HepG2 (cell line): Measurements from ENCODE around the gene ALOX5. TPM values are rescaled to one million over a fixed set of nuclear protein-coding genes. Genes with fewer than 3 reads are reported as not detected.

Experiments
- ATAC-seq: fragments of 200-7000 bp; cut with Tn5 transposase; 3 replicates; pipeline ENCODE4 v1.9.1; 2020; ENCODE audit warnings: mild to moderate bottlenecking, moderate library complexity
- BruUV-seq: library from RNA; stranded (reverse); fragments of 400-500 nt; replicated peaks from 2 replicates; lab custom pipeline; 2021; lab: Mats Ljungman, UMichigan
- CTCF ChIA-PET: fragments of 300-600 bp; formaldehyde crosslinking; extraction: SDS; loops from one replicate; lab custom pipeline; 2021; ENCODE audit warnings: low total read pairs, inconsistent platforms, low intra/inter-chr PET ratio; lab: Yijun Ruan, JAX
- POLR2A ChIA-PET: fragments of 350-600 bp; sonication (Branson Sonifier 250); formaldehyde crosslinking; loops from one replicate; lab custom pipeline; 2020; ENCODE audit warnings: antibody characterized with exemption, inconsistent platforms; lab: Yijun Ruan, JAX
- DNase-seq: peaks from one replicate; pipeline ENCODE4 v3.0.0-alpha.2; 2015; ENCODE audit warnings: low spot score
- FAIRE-seq: peaks from 3 replicates; lab custom pipeline; 2011; peaks lifted over from hg19 to GRCh38; lab: Jason Lieb, UNC
- H2AFZ ChIP-seq: one replicate; pipeline ENCODE4 v1.6.1; 2011; ENCODE audit warnings: low read length, inconsistent platforms
- H3K27ac ChIP-seq: fragments of 300-600 bp; 3 replicates; pipeline ENCODE4 v1.8.0; 2011; ENCODE audit warnings: mixed run types, mild to moderate bottlenecking, mixed read lengths, low read length, inconsistent platforms; ENCODE audit not compliant: insufficient read depth; ENCODE audit errors: extremely low read length
- H3K27me3 ChIP-seq, 2 experiments: fragments of 200-600 bp in 1 of 2; 2 replicates in 1 of 2; 3 replicates in 1 of 2; pipeline versions ENCODE4 v1.6.0 to v1.8.0; 2011; ENCODE audit warnings: low read length in 2 of 2, mild to moderate bottlenecking in 2 of 2, moderate library complexity in 2 of 2, inconsistent platforms in 1 of 2; ENCODE audit not compliant: insufficient read depth in 2 of 2, control insufficient read depth in 1 of 2
- H3K36me3 ChIP-seq, 2 experiments: fragments of 200-600 bp in 1 of 2; replicated peaks in 1 of 2; 2 replicates in 1 of 2; 3 replicates in 1 of 2; pipeline versions ENCODE4 v1.5.1 to v1.8.0; 2011; ENCODE audit warnings: low read length in 2 of 2, inconsistent platforms in 1 of 2; ENCODE audit not compliant: insufficient read depth in 2 of 2, control insufficient read depth in 1 of 2
- H3K4me1 ChIP-seq: 2 replicates; pipeline ENCODE4 v1.5.1; 2012; ENCODE audit warnings: low read length, inconsistent platforms; ENCODE audit not compliant: insufficient read depth
- H3K4me2 ChIP-seq: 2 replicates; pipeline ENCODE4 v1.6.0; 2011; ENCODE audit warnings: low read depth, low read length, inconsistent platforms
- H3K4me3 ChIP-seq, 3 experiments: fragments of 200-600 bp in 1 of 3; sonication (generic), shearing (Covaris generic) in 1 of 3; replicated peaks in 1 of 3; 2 replicates each; pipeline ENCODE4 v1.5.1; 2011 to 2016; ENCODE audit warnings: low read length in 3 of 3, inconsistent platforms in 2 of 3, low read depth in 2 of 3, mild to moderate bottlenecking in 2 of 3, control low read depth in 1 of 3, mixed read lengths in 1 of 3; ENCODE audit not compliant: insufficient read depth in 1 of 3
- H3K79me2 ChIP-seq: one replicate; pipeline ENCODE4 v1.6.1; 2011; ENCODE audit warnings: low read length, inconsistent platforms; ENCODE audit not compliant: insufficient read depth
- H3K9ac ChIP-seq: 2 replicates; pipeline ENCODE4 v1.6.0; 2011; ENCODE audit warnings: mild to moderate bottlenecking, low read depth, low read length, inconsistent platforms; ENCODE audit not compliant: insufficient read depth
- H3K9me3 ChIP-seq: 2 replicates; pipeline ENCODE4 v1.5.1; 2012; ENCODE audit warnings: mild to moderate bottlenecking, low read length
- H4K20me1 ChIP-seq: 2 replicates; pipeline ENCODE4 v1.6.0; 2011; ENCODE audit warnings: inconsistent platforms, mild to moderate bottlenecking, low read length, moderate library complexity; ENCODE audit not compliant: insufficient read depth
- AGO1 ChIP-seq: fragments of 200-400 bp; formaldehyde crosslinking; IDR thresholded peaks from 2 replicates; pipeline ENCODE4 v1.6.1; 2017; ENCODE audit warnings: mild to moderate bottlenecking, low read depth, low read length, moderate library complexity; ENCODE audit not compliant: poor library complexity, severe bottlenecking
- E2F1 ChIP-seq: sonication (generic); formaldehyde crosslinking; IDR thresholded peaks from 2 replicates; pipeline ENCODE4 v1.5.0; 2020; ENCODE audit warnings: missing genetic modification reagents
- HBP1 ChIP-seq: IDR thresholded peaks from 2 replicates; pipeline ENCODE4 v1.6.1; 2016; ENCODE audit warnings: low read depth, control low read depth
- HIC2 ChIP-seq: sonication (generic); formaldehyde crosslinking; IDR thresholded peaks from 2 replicates; pipeline ENCODE4 v1.9.0; 2022; ENCODE audit warnings: low read depth, missing genetic modification reagents
- KAT2B ChIP-seq: fragments of 150-350 bp; IDR thresholded peaks from 2 replicates; pipeline ENCODE4 v1.6.1; 2014; ENCODE audit warnings: low read depth, low read length, borderline replicate concordance
- KDM2A ChIP-seq: sonication (generic); formaldehyde crosslinking; IDR thresholded peaks from 2 replicates; pipeline ENCODE4 v1.4.0; 2020; ENCODE audit warnings: low read depth, missing genetic modification reagents, borderline replicate concordance
- KDM5B ChIP-seq: sonication (generic); formaldehyde crosslinking; IDR thresholded peaks from 2 replicates; pipeline ENCODE4 v1.4.0; 2020; ENCODE audit warnings: missing genetic modification reagents, mild to moderate bottlenecking, borderline replicate concordance
- RFXAP ChIP-seq: sonication (generic); formaldehyde crosslinking; IDR thresholded peaks from 2 replicates; pipeline ENCODE4 v1.4.0; 2020; ENCODE audit warnings: missing genetic modification reagents, borderline replicate concordance
- TFE3 ChIP-seq: IDR thresholded peaks from 2 replicates; pipeline ENCODE4 v1.6.1; 2016
- ZBTB46 ChIP-seq: sonication (generic); formaldehyde crosslinking; IDR thresholded peaks from 2 replicates; pipeline ENCODE4 v1.4.0; 2020; ENCODE audit warnings: mild to moderate bottlenecking, missing genetic modification reagents, borderline replicate concordance
- ZNF414 ChIP-seq: sonication (generic); formaldehyde crosslinking; IDR thresholded peaks from 2 replicates; pipeline ENCODE4 v1.5.0; 2020; ENCODE audit warnings: missing genetic modification reagents
- ZNF660 ChIP-seq: sonication (generic); formaldehyde crosslinking; IDR thresholded peaks from 2 replicates; pipeline ENCODE4 v1.5.1; 2020; ENCODE audit warnings: mild to moderate bottlenecking, low read depth, missing genetic modification reagents, borderline replicate concordance
- WGBS: methylation state at CpG from one replicate; pipeline ENCODE4 v1.1.6; 2017; ENCODE audit warnings: low lambda C conversion rate; 5-methylcytosine and 5-hydroxymethylcytosine counted together
- in situ Hi-C: cut with HindIII; loops from 2 replicates; pipeline ENCODE4 v1.10.0; 2017; ENCODE audit warnings: low pct_unique_long_range_greater_than_20kb; ENCODE audit not compliant: extremely low pct_ligation_motif_present
- intact Hi-C: fragments of 100-400 bp; cut with micrococcal nuclease; formaldehyde crosslinking; loops from one replicate; pipeline ENCODE4 v1.10.0; 2022; ENCODE audit not compliant: unreplicated experiment
- polyA plus RNA-seq, 8 experiments: library from polyadenylated mRNA; depleted of rRNA in 3 of 8; stranded (reverse) in 7 of 8; unstranded in 1 of 8; fragments of >200 nt; fragmentation: Illumina TruSeq in 4 of 8; extraction: Trizol in 4 of 8; gene quantifications; 2 replicates each; pipeline versions ENCODE4 v1.2.1 to v1.2.3, GENCODE V29; 2011 to 2016; ENCODE audit warnings: low read depth in 4 of 8, missing spikeins in 1 of 8, mixed read lengths in 1 of 8; ENCODE audit not compliant: insufficient read depth in 1 of 8
- total RNA-seq, 5 experiments: library from RNA; depleted of rRNA; stranded (reverse); fragments of >200 nt; fragmentation: Illumina TruSeq; extraction: Trizol; gene quantifications; 2 replicates each; pipeline ENCODE4 v1.2.3, GENCODE V29; 2016; ENCODE audit warnings: low read depth in 1 of 5

ALOX5 gene
- total and polyA plus RNA-seq, 2 of the 13 experiments (the other 11 are each of a cell fraction or from before 2014, with no cell fraction given), result 0.04 TPM; not detected in 1

GRCh38 chr10:45370202-45370955, 3.6 kb upstream of the ALOX5 start (continued):
- TF ChIP-seq ZBTB46 (CRISPR knock-in tag) (no peak), TFE3 (CRISPR knock-in tag) (no peak), HBP1 (CRISPR knock-in tag) (no peak), AGO1 (no peak)

GRCh38 chr10:45371560-45371959, 2.5 kb upstream of the ALOX5 start:
- H3K79me2 ChIP-seq, result no peaks in the 10 kb centered on the region
- H3K4me1 ChIP-seq, result peaks cover 10% of the 10 kb centered on the region
- H3K9me3 ChIP-seq, result no peaks in the 10 kb centered on the region
- no peaks in the 10 kb centered on the region for H4K20me1 ChIP-seq
- DNase-seq (no peak), ATAC-seq (no peak), FAIRE-seq (no peak)
- H3K27me3 ChIP-seq, result peaks cover 3 to 37% of the 10 kb centered on the region in 2 experiments; a peak in 4 of 5 replicates
- no TSS peak for BruUV-seq
- H3K36me3 ChIP-seq, result no peaks in the 10 kb centered on the region
- in situ Hi-C loops (no loop called here), intact Hi-C loops (no loop called here)
- 3% methylated on average over 4 of the region's 4 CpGs for WGBS
- no peak overlapping the region for H3K4me3 ChIP-seq
- H3K4me2 ChIP-seq, result no peak overlapping the region
- CTCF ChIA-PET, result no interaction called here
- H2AFZ ChIP-seq, result no peak overlapping the region
- POLR2A ChIA-PET, result no interaction called here
- no peak overlapping the region for H3K27ac ChIP-seq
- H3K9ac ChIP-seq, result no peak overlapping the region
- no peak for TF ChIP-seq KDM2A (CRISPR knock-in tag)
- TF ChIP-seq ZNF660 (CRISPR knock-in tag), result no peak
- no peak for TF ChIP-seq KDM5B (CRISPR knock-in tag)
- TF ChIP-seq HIC2, result no peak
- no peak for TF ChIP-seq KAT2B
- TF ChIP-seq E2F1 (CRISPR knock-in tag), result no peak
- TF ChIP-seq ZNF414 (CRISPR knock-in tag), result no peak
- TF ChIP-seq RFXAP (CRISPR knock-in tag), result no peak
